Prostate gland (tissue), 2 donors: ENCODE results near the gene VOPP1.

Experiments
- POLR2A ChIP-seq: fragments of 450-650 bp; IDR thresholded peaks from one replicate; pipeline ENCODE4 v1.6.1; 2016; ENCODE audit warnings: antibody characterized with exemption, mild to moderate bottlenecking
- POLR2AphosphoS5 ChIP-seq: sonication (generic); formaldehyde crosslinking; IDR thresholded peaks from one replicate; pipeline ENCODE4 v1.6.1; 2017; ENCODE audit warnings: antibody characterized with exemption
- TF ChIP-seq, protein P1 (sequence below), 4 experiments: fragments of 200-600 bp in 2 of 4; fragments of 450-650 bp in 2 of 4; sonication (generic) in 2 of 4; IDR thresholded peaks; 1 replicate in 3 of 4; 2 replicates in 1 of 4; pipeline ENCODE4 v1.5.1; 2016 to 2019; ENCODE audit warnings: antibody characterized with exemption in 4 of 4, mild to moderate bottlenecking in 2 of 4, moderate library complexity in 2 of 4

DNA sequence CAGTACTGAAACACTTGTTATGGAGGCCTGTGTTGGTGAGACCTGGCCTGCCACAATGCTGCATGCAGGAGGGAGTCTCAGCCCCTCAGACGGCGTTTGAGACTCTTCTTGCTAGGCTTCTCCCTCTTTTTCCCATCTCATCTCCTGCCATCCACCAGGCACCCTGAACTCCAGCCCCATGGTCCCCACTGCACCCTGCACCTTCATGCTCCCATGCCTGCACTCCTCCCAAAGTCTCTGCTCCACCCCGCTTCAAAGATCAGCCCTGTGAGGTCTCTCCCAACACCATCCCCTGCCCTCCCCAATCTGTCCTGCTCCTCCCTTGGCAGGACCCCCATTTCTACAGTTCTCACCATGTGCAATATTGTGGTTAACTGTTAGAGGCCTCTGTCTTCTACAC is 61.7 kb downstream of the VOPP1 start:
- TF ChIP-seq, protein P1, sequence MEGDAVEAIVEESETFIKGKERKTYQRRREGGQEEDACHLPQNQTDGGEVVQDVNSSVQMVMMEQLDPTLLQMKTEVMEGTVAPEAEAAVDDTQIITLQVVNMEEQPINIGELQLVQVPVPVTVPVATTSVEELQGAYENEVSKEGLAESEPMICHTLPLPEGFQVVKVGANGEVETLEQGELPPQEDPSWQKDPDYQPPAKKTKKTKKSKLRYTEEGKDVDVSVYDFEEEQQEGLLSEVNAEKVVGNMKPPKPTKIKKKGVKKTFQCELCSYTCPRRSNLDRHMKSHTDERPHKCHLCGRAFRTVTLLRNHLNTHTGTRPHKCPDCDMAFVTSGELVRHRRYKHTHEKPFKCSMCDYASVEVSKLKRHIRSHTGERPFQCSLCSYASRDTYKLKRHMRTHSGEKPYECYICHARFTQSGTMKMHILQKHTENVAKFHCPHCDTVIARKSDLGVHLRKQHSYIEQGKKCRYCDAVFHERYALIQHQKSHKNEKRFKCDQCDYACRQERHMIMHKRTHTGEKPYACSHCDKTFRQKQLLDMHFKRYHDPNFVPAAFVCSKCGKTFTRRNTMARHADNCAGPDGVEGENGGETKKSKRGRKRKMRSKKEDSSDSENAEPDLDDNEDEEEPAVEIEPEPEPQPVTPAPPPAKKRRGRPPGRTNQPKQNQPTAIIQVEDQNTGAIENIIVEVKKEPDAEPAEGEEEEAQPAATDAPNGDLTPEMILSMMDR (IDR thresholded peaks at IDR 0.05) = no peak
- no peak for TF ChIP-seq POLR2A
- no peak for TF ChIP-seq POLR2AphosphoS5
